ENCODE measurements around the gene MIB1.

MIB1 gene

GRCh38 chr18:21894619-21895367 lies 154.2 kb downstream of the MIB1 start:
- no peak for DNase-seq (ENCODE audit: low read depth in 2 of 2)

GRCh38 chr18:21896732-21897336 lies 156.2 kb downstream of the MIB1 start:
- no peak for DNase-seq (ENCODE audit: low read depth in 2 of 2)

- no peak for DNase-seq (ENCODE audit: low read depth in 2 of 2)
Observed at GRCh38 chr18:21897811-21898210, 157.2 kb downstream of the MIB1 start.

- no peak for DNase-seq (ENCODE audit: low read depth in 2 of 2)
Observed at GRCh38 chr18:21900605-21901352, 160.2 kb downstream of the MIB1 start.

GRCh38 chr18:21901423-21901945 lies 160.9 kb downstream of the MIB1 start:
- no peak for DNase-seq (ENCODE audit: low read depth in 2 of 2)

GRCh38 chr18:21903709-21904108 lies 163.1 kb downstream of the MIB1 start:
- no peak for DNase-seq (ENCODE audit: low read depth in 2 of 2)

GRCh38 chr18:21904856-21905255 lies 164.3 kb downstream of the MIB1 start:
- DNase-seq (ENCODE audit: low read depth in 2 of 2): no peak

GRCh38 chr18:21907451-21907850 lies 166.9 kb downstream of the MIB1 start:
- DNase-seq (ENCODE audit: low read depth in 2 of 2): no peak

- DNase-seq (ENCODE audit: low read depth in 2 of 2): no peak
Observed at GRCh38 chr18:21908711-21909110, 168.1 kb downstream of the MIB1 start.

- no peak for DNase-seq (ENCODE audit: low read depth in 2 of 2)
Observed at GRCh38 chr18:21910906-21911305, 170.3 kb downstream of the MIB1 start.

- DNase-seq (ENCODE audit: low read depth in 2 of 2): no peak
Observed at GRCh38 chr18:21911551-21911950, 171.0 kb downstream of the MIB1 start.

GRCh38 chr18:21912339-21913239 lies 172.0 kb downstream of the MIB1 start:
- DNase-seq (ENCODE audit: low read depth in 2 of 2): no peak

GRCh38 chr18:21914739-21915319 lies 174.2 kb downstream of the MIB1 start:
- DNase-seq (ENCODE audit: low read depth in 2 of 2): no peak

GRCh38 chr18:21915546-21915945 lies 175.0 kb downstream of the MIB1 start:
- DNase-seq (ENCODE audit: low read depth in 2 of 2): no peak

- no peak for DNase-seq (ENCODE audit: low read depth in 2 of 2)
Observed at GRCh38 chr18:21916594-21916993, 176.0 kb downstream of the MIB1 start.

GRCh38 chr18:21918693-21919092 lies 178.1 kb downstream of the MIB1 start:
- no peak for DNase-seq (ENCODE audit: low read depth in 2 of 2)
